Ectodermal cell (in vitro differentiated cells): ENCODE results near the gene PRR35. TPM values are rescaled to one million over a fixed set of nuclear protein-coding genes. Genes with fewer than 3 reads are reported as not detected.

Source experiments
- H3K27ac ChIP-seq: 2 replicates; pipeline ENCODE4 v1.7.0; 2013; ENCODE audit warnings: mild to moderate bottlenecking, low read depth, low read length; ENCODE audit not compliant: insufficient read depth, poor library complexity, severe bottlenecking
- H3K27me3 ChIP-seq: 2 replicates; pipeline ENCODE4 v1.7.0; 2013; ENCODE audit warnings: mild to moderate bottlenecking, low read length; ENCODE audit not compliant: insufficient read depth, control insufficient read depth, poor library complexity, severe bottlenecking
- H3K36me3 ChIP-seq: one replicate; pipeline ENCODE4 v1.7.0; 2013; ENCODE audit warnings: low read length; ENCODE audit not compliant: control insufficient read depth, insufficient read depth
- H3K4me1 ChIP-seq: one replicate; pipeline ENCODE4 v1.7.0; 2013; ENCODE audit warnings: low read length; ENCODE audit not compliant: control insufficient read depth, insufficient read depth
- H3K4me3 ChIP-seq: 2 replicates; pipeline ENCODE4 v1.7.0; 2013; ENCODE audit warnings: low read depth, low read length, control low read depth; ENCODE audit not compliant: insufficient read depth
- H3K9me3 ChIP-seq: 2 replicates; pipeline ENCODE4 v1.7.0; 2013; ENCODE audit warnings: mild to moderate bottlenecking, low read length, moderate library complexity; ENCODE audit not compliant: control insufficient read depth
- WGBS, 2 experiments: methylation state at CpG; one replicate each; pipeline ENCODE4 v1.1.7; 2013; ENCODE audit warnings: missing lambda C conversion rate in 2 of 2; 5-methylcytosine and 5-hydroxymethylcytosine counted together
- polyA plus RNA-seq, 4 experiments: library from polyadenylated mRNA; stranded (reverse); fragments of 50-300 nt; gene quantifications; one replicate each; pipeline ENCODE4 v1.2.3, GENCODE V29; 2013

PRR35 gene
- polyA plus RNA-seq (2013, experiment 1 of 4) = not detected
- not detected for polyA plus RNA-seq (2013, experiment 2 of 4)
- not detected for polyA plus RNA-seq (2013, experiment 3 of 4)
- polyA plus RNA-seq (2013, experiment 4 of 4) = not detected

- Histone ChIP-seq H3K27me3 (peaks cover 50% of the 10 kb centered on the region), H3K36me3 (no peaks in the 10 kb centered on the region), H3K4me1 (peaks cover 5% of the 10 kb centered on the region), H3K27ac (no peak within 1 kb of the TSS), H3K9me3 (no peaks in the 10 kb centered on the region), H3K4me3 (peak within 1 kb of the TSS; percentile 16)
- 1 to 2% methylated on average over 84 of the region's 84 CpGs for WGBS, 2 experiments
These were observed at the start of gene PRR35 for GRCh38 chr16:560204-560700. Gene PRR35 (plus strand): TSS chr16:560394. CDS start chr16:563295, 2,901 bp downstream.

GRCh38 chr16:512802-513201 lies 47.4 kb upstream of the PRR35 start:
- 94 to 98% methylated on average over 6 of the region's 6 CpGs for WGBS, 2 experiments
- Histone ChIP-seq H3K4me3 (no peak overlapping the region), H3K36me3 (peaks cover 8% of the 10 kb centered on the region), H3K4me1 (no peaks in the 10 kb centered on the region), H3K27ac (no peak overlapping the region), H3K9me3 (no peaks in the 10 kb centered on the region), H3K27me3 (no peaks in the 10 kb centered on the region)

GRCh38 chr16:513950-514349 lies 46.2 kb upstream of the PRR35 start:
- H3K4me1 ChIP-seq = no peaks in the 10 kb centered on the region
- H3K27me3 ChIP-seq = no peaks in the 10 kb centered on the region
- H3K27ac ChIP-seq = no peak overlapping the region
- no peak overlapping the region for H3K4me3 ChIP-seq
- 93 to 94% methylated on average over 10 of the region's 10 CpGs for WGBS, 2 experiments
- peaks cover 8% of the 10 kb centered on the region for H3K36me3 ChIP-seq
- H3K9me3 ChIP-seq = no peaks in the 10 kb centered on the region

- Histone ChIP-seq H3K4me1 (no peaks in the 10 kb centered on the region), H3K36me3 (peaks cover 8% of the 10 kb centered on the region)
- 95% methylated on average over 45 of the region's 45 CpGs for WGBS, 2 experiments
These were observed 44.8 kb upstream of the PRR35 start for GRCh38 chr16:515175-515938.

GRCh38 chr16:515939-516226 lies 44.3 kb upstream of the PRR35 start:
- Histone ChIP-seq H3K4me1 (no peaks in the 10 kb centered on the region), H3K9me3 (no peaks in the 10 kb centered on the region), H3K4me3 (no peak overlapping the region), H3K27ac (no peak overlapping the region), H3K27me3 (no peaks in the 10 kb centered on the region), H3K36me3 (peaks cover 11% of the 10 kb centered on the region)
- WGBS, 2 experiments = 97 to 98% methylated on average over 11 of the region's 11 CpGs

More at GRCh38 chr16:515175-515938, 44.8 kb upstream of the PRR35 start:
- Histone ChIP-seq H3K27ac (no peak overlapping the region), H3K9me3 (no peaks in the 10 kb centered on the region), H3K27me3 (no peaks in the 10 kb centered on the region), H3K4me3 (no peak overlapping the region)

- Histone ChIP-seq H3K9me3 (no peaks in the 10 kb centered on the region), H3K4me3 (no peak overlapping the region), H3K27me3 (no peaks in the 10 kb centered on the region), H3K4me1 (no peaks in the 10 kb centered on the region), H3K36me3 (peaks cover 11% of the 10 kb centered on the region), H3K27ac (no peak overlapping the region)
- WGBS, 2 experiments = 95 to 97% methylated on average over 8 of the region's 8 CpGs
These were observed 43.9 kb upstream of the PRR35 start for GRCh38 chr16:516301-516700.

GRCh38 chr16:518858-519257 lies 41.3 kb upstream of the PRR35 start:
- Histone ChIP-seq H3K4me1 (no peaks in the 10 kb centered on the region), H3K36me3 (peaks cover 11% of the 10 kb centered on the region), H3K4me3 (no peak overlapping the region), H3K27me3 (no peaks in the 10 kb centered on the region), H3K27ac (no peak overlapping the region), H3K9me3 (no peaks in the 10 kb centered on the region)
- 95% methylated on average over 9 of the region's 9 CpGs for WGBS, 2 experiments

GRCh38 chr16:519425-519824 lies 40.8 kb upstream of the PRR35 start:
- 97% methylated on average over 19 of the region's 19 CpGs for WGBS, 2 experiments
- H3K36me3 ChIP-seq = peaks cover 11% of the 10 kb centered on the region

GRCh38 chr16:519841-520687 lies 40.1 kb upstream of the PRR35 start:
- H3K36me3 ChIP-seq = peaks cover 6% of the 10 kb centered on the region
- no peak overlapping the region for H3K27ac ChIP-seq
- H3K9me3 ChIP-seq = no peaks in the 10 kb centered on the region
- H3K27me3 ChIP-seq = no peaks in the 10 kb centered on the region
- no peaks in the 10 kb centered on the region for H3K4me1 ChIP-seq
- 95% methylated on average over 35 of the region's 35 CpGs for WGBS, 2 experiments
- H3K4me3 ChIP-seq = no peak overlapping the region

More at GRCh38 chr16:519425-519824, 40.8 kb upstream of the PRR35 start:
- Histone ChIP-seq H3K4me3 (no peak overlapping the region), H3K27ac (no peak overlapping the region), H3K4me1 (no peaks in the 10 kb centered on the region), H3K27me3 (no peaks in the 10 kb centered on the region), H3K9me3 (no peaks in the 10 kb centered on the region)

GRCh38 chr16:520847-521246 lies 39.3 kb upstream of the PRR35 start:
- Histone ChIP-seq H3K36me3 (peaks cover 5% of the 10 kb centered on the region), H3K27ac (no peak overlapping the region), H3K4me1 (no peaks in the 10 kb centered on the region), H3K9me3 (no peaks in the 10 kb centered on the region), H3K4me3 (no peak overlapping the region), H3K27me3 (no peaks in the 10 kb centered on the region)
- 95 to 97% methylated on average over 13 of the region's 13 CpGs for WGBS, 2 experiments
